Measurements from ENCODE around the gene NOS1AP. TPM values are rescaled to one million over a fixed set of nuclear protein-coding genes. Genes with fewer than 3 reads are reported as not detected.

Gene NOS1AP
- total RNA-seq, 2 experiments from 2014 or later, result not detected

GRCh38 chr1:162157469-162157868 lies 88.0 kb downstream of the NOS1AP start:
- no peaks in the 10 kb centered on the region for H3K9me2 ChIP-seq (ENCODE audit: insufficient read depth, low read length)
- BruUV-seq (replicated peaks), result no TSS peak
- CTCF ChIA-PET (ENCODE audit: unreplicated experiment), result no interaction called here

GRCh38 chr1:162158624-162159271 lies 89.3 kb downstream of the NOS1AP start:
- Histone ChIP-seq H3K9me3 (ENCODE audit: low read length) (no peaks in the 10 kb centered on the region), H3K4me3 (ENCODE audit: low read depth, low read length, poor library complexity, severe bottlenecking) (no peak overlapping the region), H3K36me3 (ENCODE audit: insufficient read depth, low read length) (no peaks in the 10 kb centered on the region), H3K4me2 (ENCODE audit: low read length) (no peak overlapping the region), H3K4me1 (ENCODE audit: insufficient read depth, low read length, poor library complexity, severe bottlenecking) (no peaks in the 10 kb centered on the region), H3K27ac (ENCODE audit: low read depth, low read length, poor library complexity, severe bottlenecking) (no peak overlapping the region), H4K20me1 (ENCODE audit: insufficient read depth, low read length) (no peaks in the 10 kb centered on the region), H3K9me2 (ENCODE audit: insufficient read depth, low read length) (no peaks in the 10 kb centered on the region), H3K79me2 (ENCODE audit: insufficient read depth, low read depth, low read length) (no peaks in the 10 kb centered on the region), H2AFZ (ENCODE audit: low read length) (no peak overlapping the region)
- ChIA-PET POLR2A (interaction anchor here (0.6 kb wide), 1 partner anchor 1870 kb away, joined by 3 read pairs; no protein-coding TSS in a partner anchor), CTCF (ENCODE audit: unreplicated experiment) (no interaction called here)
- no TSS peak for BruUV-seq (replicated peaks)
- no peak for DNase-seq (ENCODE audit: low spot score)
- TF ChIP-seq CTCF (conservative IDR thresholded peaks at IDR 0.05; ENCODE audit: low read length) (no peak), EZH2phosphoT487 (IDR thresholded peaks at IDR 0.05; ENCODE audit: borderline replicate concordance, low read depth, low read length) (no peak)
- intact Hi-C loops (cut with micrococcal nuclease; ENCODE audit: unreplicated experiment), result no loop called here

More at GRCh38 chr1:162157469-162157868, 88.0 kb downstream of the NOS1AP start:
- Histone ChIP-seq H3K27ac (ENCODE audit: low read depth, low read length, poor library complexity, severe bottlenecking) (no peak overlapping the region), H3K9me3 (ENCODE audit: low read length) (no peaks in the 10 kb centered on the region), H4K20me1 (ENCODE audit: insufficient read depth, low read length) (no peaks in the 10 kb centered on the region), H2AFZ (ENCODE audit: low read length) (no peak overlapping the region), H3K4me2 (ENCODE audit: low read length) (no peak overlapping the region), H3K4me1 (ENCODE audit: insufficient read depth, low read length, poor library complexity, severe bottlenecking) (no peaks in the 10 kb centered on the region), H3K36me3 (ENCODE audit: insufficient read depth, low read length) (no peaks in the 10 kb centered on the region), H3K79me2 (ENCODE audit: insufficient read depth, low read depth, low read length) (no peaks in the 10 kb centered on the region), H3K4me3 (ENCODE audit: low read depth, low read length, poor library complexity, severe bottlenecking) (no peak overlapping the region)
- POLR2A ChIA-PET, result no interaction called here
- TF ChIP-seq EZH2phosphoT487 (IDR thresholded peaks at IDR 0.05; ENCODE audit: borderline replicate concordance, low read depth, low read length) (no peak), CTCF (conservative IDR thresholded peaks at IDR 0.05; ENCODE audit: low read length) (no peak)
- intact Hi-C loops (cut with micrococcal nuclease; ENCODE audit: unreplicated experiment), result no loop called here
- no peak for DNase-seq (ENCODE audit: low spot score)

GRCh38 chr1:162159515-162159914 lies 90.0 kb downstream of the NOS1AP start:
- no peak for DNase-seq (ENCODE audit: low spot score)
- no peaks in the 10 kb centered on the region for H4K20me1 ChIP-seq (ENCODE audit: insufficient read depth, low read length)
- H3K27ac ChIP-seq (ENCODE audit: low read depth, low read length, poor library complexity, severe bottlenecking), result no peak overlapping the region
- no peak overlapping the region for H3K4me2 ChIP-seq (ENCODE audit: low read length)
- ChIA-PET CTCF (ENCODE audit: unreplicated experiment) (no interaction called here), POLR2A (no interaction called here)
- intact Hi-C loops (cut with micrococcal nuclease; ENCODE audit: unreplicated experiment), result no loop called here
- no peaks in the 10 kb centered on the region for H3K9me3 ChIP-seq (ENCODE audit: low read length)
- no peak overlapping the region for H3K4me3 ChIP-seq (ENCODE audit: low read depth, low read length, poor library complexity, severe bottlenecking)
- TF ChIP-seq EZH2phosphoT487 (IDR thresholded peaks at IDR 0.05; ENCODE audit: borderline replicate concordance, low read depth, low read length), result no peak
- TF ChIP-seq CTCF (conservative IDR thresholded peaks at IDR 0.05; ENCODE audit: low read length), result no peak
- H3K36me3 ChIP-seq (ENCODE audit: insufficient read depth, low read length), result no peaks in the 10 kb centered on the region
- no peak overlapping the region for H2AFZ ChIP-seq (ENCODE audit: low read length)
- no TSS peak for BruUV-seq (replicated peaks)
- no peaks in the 10 kb centered on the region for H3K9me2 ChIP-seq (ENCODE audit: insufficient read depth, low read length)
- H3K79me2 ChIP-seq (ENCODE audit: insufficient read depth, low read depth, low read length), result no peaks in the 10 kb centered on the region
- no peaks in the 10 kb centered on the region for H3K4me1 ChIP-seq (ENCODE audit: insufficient read depth, low read length, poor library complexity, severe bottlenecking)

Data from OCI-LY7 (cell line).